ENCODE data around the gene EPHA7.

DNA sequence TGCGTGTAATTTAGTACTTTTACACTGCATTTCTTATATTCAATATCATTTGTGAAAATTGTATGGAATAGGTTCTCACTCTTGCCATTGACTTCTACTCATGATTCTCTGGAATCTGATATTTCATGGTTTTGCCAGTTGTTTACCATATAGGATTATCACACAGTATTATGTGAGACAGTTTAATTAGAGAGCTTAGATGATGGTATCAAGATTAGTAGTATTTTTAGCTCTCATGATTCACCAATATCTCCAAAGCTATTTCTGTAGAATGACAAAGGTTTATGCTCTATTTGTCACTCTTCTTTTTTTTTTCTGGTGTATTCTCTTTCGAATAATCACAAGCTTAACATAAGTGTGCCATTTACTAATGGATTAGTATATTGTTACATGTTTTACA, 45.9 kb downstream of the EPHA7 start:
- TF ChIP-seq, protein P1, sequence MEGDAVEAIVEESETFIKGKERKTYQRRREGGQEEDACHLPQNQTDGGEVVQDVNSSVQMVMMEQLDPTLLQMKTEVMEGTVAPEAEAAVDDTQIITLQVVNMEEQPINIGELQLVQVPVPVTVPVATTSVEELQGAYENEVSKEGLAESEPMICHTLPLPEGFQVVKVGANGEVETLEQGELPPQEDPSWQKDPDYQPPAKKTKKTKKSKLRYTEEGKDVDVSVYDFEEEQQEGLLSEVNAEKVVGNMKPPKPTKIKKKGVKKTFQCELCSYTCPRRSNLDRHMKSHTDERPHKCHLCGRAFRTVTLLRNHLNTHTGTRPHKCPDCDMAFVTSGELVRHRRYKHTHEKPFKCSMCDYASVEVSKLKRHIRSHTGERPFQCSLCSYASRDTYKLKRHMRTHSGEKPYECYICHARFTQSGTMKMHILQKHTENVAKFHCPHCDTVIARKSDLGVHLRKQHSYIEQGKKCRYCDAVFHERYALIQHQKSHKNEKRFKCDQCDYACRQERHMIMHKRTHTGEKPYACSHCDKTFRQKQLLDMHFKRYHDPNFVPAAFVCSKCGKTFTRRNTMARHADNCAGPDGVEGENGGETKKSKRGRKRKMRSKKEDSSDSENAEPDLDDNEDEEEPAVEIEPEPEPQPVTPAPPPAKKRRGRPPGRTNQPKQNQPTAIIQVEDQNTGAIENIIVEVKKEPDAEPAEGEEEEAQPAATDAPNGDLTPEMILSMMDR (IDR thresholded peaks at IDR 0.05; ENCODE audit: low read depth, low read length, poor library complexity, severe bottlenecking): no peak
- TF ChIP-seq EZH2phosphoT487 (IDR thresholded peaks at IDR 0.05; ENCODE audit: borderline replicate concordance, low read length): no peak

Data from DOHH2 (cell line).